GM19328 (cell line): ENCODE data around the gene GASK1A.

ENCODE experiments used
- ATAC-seq: cut with Tn5 transposase; IDR thresholded peaks from one replicate; pipeline ENCODE4 v1.9.1; 2021; ENCODE audit warnings: mild to moderate bottlenecking, moderate library complexity; ENCODE audit not compliant: unreplicated experiment

The GASK1A gene

GRCh38 chr3:42982645-42983412 is 3.7 kb downstream of the GASK1A start:
- no peak for ATAC-seq

- no peak for ATAC-seq
Measured at GRCh38 chr3:42983927-42984326, 4.8 kb downstream of the GASK1A start.

GRCh38 chr3:42984701-42985100 is 5.6 kb downstream of the GASK1A start:
- no peak for ATAC-seq

- no peak for ATAC-seq
Measured at GRCh38 chr3:42988097-42988496, 9.0 kb downstream of the GASK1A start.

- no peak for ATAC-seq
Measured at GRCh38 chr3:42988566-42988965, 9.5 kb downstream of the GASK1A start.

- no peak for ATAC-seq
Measured at GRCh38 chr3:42991341-42992315, 12.5 kb downstream of the GASK1A start.

- ATAC-seq, result no peak
Measured at GRCh38 chr3:42994595-42994994, 15.5 kb downstream of the GASK1A start.

- ATAC-seq, result no peak
Measured at GRCh38 chr3:42996021-42996420, 16.9 kb downstream of the GASK1A start.

- no peak for ATAC-seq
Measured at GRCh38 chr3:42996633-42997075, 17.5 kb downstream of the GASK1A start.

GRCh38 chr3:42999212-42999611 is 20.1 kb downstream of the GASK1A start:
- no peak for ATAC-seq

GRCh38 chr3:42999632-43000031 is 20.5 kb downstream of the GASK1A start:
- ATAC-seq, result no peak

- no peak for ATAC-seq
Measured at GRCh38 chr3:43000387-43000786, 21.3 kb downstream of the GASK1A start.

- no peak for ATAC-seq
Measured at GRCh38 chr3:43001094-43001553, 22.0 kb downstream of the GASK1A start.

- no peak for ATAC-seq
Measured at GRCh38 chr3:43001556-43002121, 22.5 kb downstream of the GASK1A start.

- ATAC-seq, result no peak
Measured at GRCh38 chr3:43004282-43004681, 25.2 kb downstream of the GASK1A start.

- no peak for ATAC-seq
Measured at GRCh38 chr3:43005253-43005652, 26.1 kb downstream of the GASK1A start.

GRCh38 chr3:43005981-43006380 is 26.9 kb downstream of the GASK1A start:
- no peak for ATAC-seq

- no peak for ATAC-seq
Measured at GRCh38 chr3:43006825-43007224, 27.7 kb downstream of the GASK1A start.

- ATAC-seq, result no peak
Measured at GRCh38 chr3:43009547-43009946, 30.4 kb downstream of the GASK1A start.

GRCh38 chr3:43010638-43011037 is 31.5 kb downstream of the GASK1A start:
- ATAC-seq, result no peak

GRCh38 chr3:43011638-43012037 is 32.5 kb downstream of the GASK1A start:
- ATAC-seq, result no peak
